Measurements from ENCODE around the gene MAST4.

The MAST4 gene

DNA sequence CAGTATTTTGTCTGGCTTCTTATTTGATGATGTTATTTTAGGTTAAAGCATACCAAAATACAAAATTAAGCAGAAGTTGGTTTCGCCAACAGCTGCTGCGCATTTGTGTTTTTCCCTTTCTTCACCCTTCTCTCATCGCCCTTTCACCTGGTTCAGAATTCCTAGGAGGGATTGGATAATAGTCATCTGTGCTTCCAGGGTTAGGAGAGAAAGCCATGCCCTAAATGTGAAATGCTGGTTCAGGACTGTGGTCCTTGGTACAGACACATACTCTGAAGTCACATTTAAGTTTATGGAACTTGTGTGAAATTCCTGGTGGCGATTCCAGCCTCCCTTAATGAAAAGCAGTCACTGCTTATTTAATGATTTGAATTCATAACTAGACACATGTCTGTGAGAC, 7.7 kb downstream of the MAST4 start:
- Histone ChIP-seq H3K9me3 (ENCODE audit: control insufficient read depth in 2 of 2, low read length in 2 of 2) (no peaks in the 10 kb centered on the region), H3K36me3 (ENCODE audit: control insufficient read depth in 2 of 2, insufficient read depth in 2 of 2, low read length in 2 of 2) (no peaks in the 10 kb centered on the region), H3K27me3 (ENCODE audit: control insufficient read depth in 1 of 2, insufficient read depth in 2 of 2, low read length in 2 of 2) (peaks cover 5 to 6% of the 10 kb centered on the region in 2 donors), H3K4me3 (ENCODE audit: low read length in 2 of 2) (no peak overlapping the region), H3K4me1 (ENCODE audit: control insufficient read depth, insufficient read depth, low read length) (no peaks in the 10 kb centered on the region), H3K9ac (ENCODE audit: low read length in 2 of 2) (no peak overlapping the region), H3K27ac (ENCODE audit: low read length) (no peak overlapping the region)

DNA sequence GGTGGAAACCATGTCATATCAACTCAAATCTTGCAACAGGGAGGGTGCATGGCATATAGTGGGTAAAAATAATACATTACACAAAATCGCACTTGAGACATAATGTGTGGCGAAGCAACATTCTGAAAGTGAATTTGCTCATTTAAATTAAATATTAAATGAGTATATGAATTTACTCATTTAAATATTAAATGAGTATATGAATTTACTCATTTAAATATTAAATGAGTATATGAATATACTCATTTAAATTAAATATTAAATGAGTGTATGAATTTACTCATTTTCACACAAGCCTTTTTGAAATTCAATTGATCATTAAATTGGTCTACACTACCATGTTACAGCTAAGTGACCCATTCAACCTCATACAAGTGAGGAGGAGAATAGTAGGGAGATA, 10.5 kb downstream of the MAST4 start:
- H3K36me3 ChIP-seq (ENCODE audit: control insufficient read depth in 2 of 2, insufficient read depth in 2 of 2, low read length in 2 of 2): no peaks in the 10 kb centered on the region
- H3K4me3 ChIP-seq (ENCODE audit: low read length in 2 of 2): no peak overlapping the region
- H3K9me3 ChIP-seq (ENCODE audit: control insufficient read depth in 2 of 2, low read length in 2 of 2): no peaks in the 10 kb centered on the region
- peaks cover 0 to 3% of the 10 kb centered on the region in 2 donors for H3K27me3 ChIP-seq (ENCODE audit: control insufficient read depth in 1 of 2, insufficient read depth in 2 of 2, low read length in 2 of 2)
- H3K9ac ChIP-seq (ENCODE audit: low read length in 2 of 2): no peak overlapping the region
- no peaks in the 10 kb centered on the region for H3K4me1 ChIP-seq (ENCODE audit: control insufficient read depth, insufficient read depth, low read length)
- no peak overlapping the region for H3K27ac ChIP-seq (ENCODE audit: low read length)

GRCh38 chr5:66608501-66608900, 12.3 kb downstream of the MAST4 start:
- Histone ChIP-seq H3K36me3 (ENCODE audit: control insufficient read depth in 2 of 2, insufficient read depth in 2 of 2, low read length in 2 of 2) (no peaks in the 10 kb centered on the region), H3K9me3 (ENCODE audit: control insufficient read depth in 2 of 2, low read length in 2 of 2) (no peaks in the 10 kb centered on the region), H3K9ac (ENCODE audit: low read length in 2 of 2) (no peak overlapping the region), H3K4me3 (ENCODE audit: low read length in 2 of 2) (no peak overlapping the region), H3K27me3 (ENCODE audit: control insufficient read depth in 1 of 2, insufficient read depth in 2 of 2, low read length in 2 of 2) (no peaks in the 10 kb centered on the region), H3K27ac (ENCODE audit: low read length) (no peak overlapping the region), H3K4me1 (ENCODE audit: control insufficient read depth, insufficient read depth, low read length) (no peaks in the 10 kb centered on the region)

GRCh38 chr5:66609615-66610014, 13.4 kb downstream of the MAST4 start:
- H3K36me3 ChIP-seq (ENCODE audit: control insufficient read depth in 2 of 2, insufficient read depth in 2 of 2, low read length in 2 of 2): no peaks in the 10 kb centered on the region
- no peaks in the 10 kb centered on the region for H3K4me1 ChIP-seq (ENCODE audit: control insufficient read depth, insufficient read depth, low read length)
- H3K9me3 ChIP-seq (ENCODE audit: control insufficient read depth in 2 of 2, low read length in 2 of 2): no peaks in the 10 kb centered on the region
- no peak overlapping the region for H3K4me3 ChIP-seq (ENCODE audit: low read length in 2 of 2)
- no peak overlapping the region for H3K9ac ChIP-seq (ENCODE audit: low read length in 2 of 2)
- H3K27me3 ChIP-seq (ENCODE audit: control insufficient read depth in 1 of 2, insufficient read depth in 2 of 2, low read length in 2 of 2): no peaks in the 10 kb centered on the region
- H3K27ac ChIP-seq (ENCODE audit: low read length): no peak overlapping the region

- Histone ChIP-seq H3K9me3 (ENCODE audit: control insufficient read depth in 2 of 2, low read length in 2 of 2) (no peaks in the 10 kb centered on the region), H3K36me3 (ENCODE audit: control insufficient read depth in 2 of 2, insufficient read depth in 2 of 2, low read length in 2 of 2) (no peaks in the 10 kb centered on the region), H3K27ac (ENCODE audit: low read length) (no peak overlapping the region), H3K27me3 (ENCODE audit: control insufficient read depth in 1 of 2, insufficient read depth in 2 of 2, low read length in 2 of 2) (no peaks in the 10 kb centered on the region), H3K4me3 (ENCODE audit: low read length in 2 of 2) (no peak overlapping the region), H3K9ac (ENCODE audit: low read length in 2 of 2) (no peak overlapping the region), H3K4me1 (ENCODE audit: control insufficient read depth, insufficient read depth, low read length) (no peaks in the 10 kb centered on the region)
Measured at GRCh38 chr5:66612226-66612625, 16.0 kb downstream of the MAST4 start.

- Histone ChIP-seq H3K9ac (ENCODE audit: low read length in 2 of 2) (no peak overlapping the region), H3K27me3 (ENCODE audit: control insufficient read depth in 1 of 2, insufficient read depth in 2 of 2, low read length in 2 of 2) (no peaks in the 10 kb centered on the region), H3K9me3 (ENCODE audit: control insufficient read depth in 2 of 2, low read length in 2 of 2) (no peaks in the 10 kb centered on the region), H3K27ac (ENCODE audit: low read length) (no peak overlapping the region), H3K4me1 (ENCODE audit: control insufficient read depth, insufficient read depth, low read length) (no peaks in the 10 kb centered on the region), H3K36me3 (ENCODE audit: control insufficient read depth in 2 of 2, insufficient read depth in 2 of 2, low read length in 2 of 2) (no peaks in the 10 kb centered on the region), H3K4me3 (ENCODE audit: low read length in 2 of 2) (no peak overlapping the region)
Measured at GRCh38 chr5:66615136-66615535, 18.9 kb downstream of the MAST4 start.

DNA sequence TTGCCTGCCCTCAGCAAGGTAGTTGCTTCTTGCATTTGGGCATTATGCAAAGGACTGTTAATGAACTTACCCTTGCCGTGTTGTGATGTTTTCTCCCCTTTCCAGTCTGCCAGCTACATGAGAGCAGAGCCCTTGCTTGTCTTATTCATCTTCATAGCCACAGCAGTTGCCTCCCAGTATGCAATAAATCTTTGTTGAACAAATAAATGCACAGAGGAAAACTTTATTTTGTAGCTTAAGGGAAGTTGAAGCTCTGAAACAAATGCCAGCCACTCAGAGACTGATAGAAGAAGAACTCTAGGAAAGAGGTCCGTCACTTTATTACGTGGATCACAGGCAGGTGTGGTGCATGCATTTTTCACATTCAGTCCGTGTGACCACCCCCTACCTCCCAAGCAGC, 19.7 kb downstream of the MAST4 start:
- H3K9me3 ChIP-seq (ENCODE audit: control insufficient read depth in 2 of 2, low read length in 2 of 2): no peaks in the 10 kb centered on the region
- H3K36me3 ChIP-seq (ENCODE audit: control insufficient read depth in 2 of 2, insufficient read depth in 2 of 2, low read length in 2 of 2): no peaks in the 10 kb centered on the region
- H3K27me3 ChIP-seq (ENCODE audit: control insufficient read depth in 1 of 2, insufficient read depth in 2 of 2, low read length in 2 of 2): no peaks in the 10 kb centered on the region
- H3K4me3 ChIP-seq (ENCODE audit: low read length in 2 of 2): no peak overlapping the region
- H3K4me1 ChIP-seq (ENCODE audit: control insufficient read depth, insufficient read depth, low read length): no peaks in the 10 kb centered on the region
- H3K9ac ChIP-seq (ENCODE audit: low read length in 2 of 2): no peak overlapping the region
- H3K27ac ChIP-seq (ENCODE audit: low read length): no peak overlapping the region

DNA sequence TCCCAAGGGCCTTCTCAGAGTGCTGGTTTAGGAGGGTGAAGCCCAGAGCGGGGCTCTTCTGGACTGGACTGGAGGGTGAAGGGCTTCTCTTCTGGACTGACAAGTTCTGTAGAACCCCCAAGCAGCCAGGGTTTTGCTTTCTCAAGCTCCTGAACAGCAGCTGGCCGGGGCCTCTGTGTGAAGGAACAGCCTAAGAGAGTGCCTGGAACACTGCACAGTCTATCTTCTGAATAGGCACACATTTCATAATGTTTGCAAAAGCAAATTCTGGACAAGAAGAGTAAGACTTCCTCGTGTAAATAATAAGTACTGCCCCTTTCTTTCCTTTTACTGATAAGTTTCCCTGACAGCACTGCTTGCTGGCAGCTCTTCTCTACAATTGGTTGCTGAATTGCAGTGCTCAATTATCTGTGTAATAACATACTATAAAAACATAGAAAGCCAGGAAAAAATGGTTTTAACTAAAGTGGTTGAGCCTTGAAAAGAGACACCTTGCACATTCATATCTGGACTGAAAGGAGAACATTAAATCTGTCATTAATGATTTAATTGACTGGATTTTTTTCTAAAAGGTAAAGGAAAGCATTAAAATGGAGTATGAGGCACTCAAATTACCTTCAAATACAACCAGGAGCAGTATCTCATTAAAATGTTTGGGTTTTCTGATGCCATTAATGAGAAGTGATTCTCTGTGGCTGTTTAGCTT, 20.5 kb downstream of the MAST4 start:
- no peaks in the 10 kb centered on the region for H3K36me3 ChIP-seq (ENCODE audit: control insufficient read depth in 2 of 2, insufficient read depth in 2 of 2, low read length in 2 of 2)
- no peak overlapping the region for H3K27ac ChIP-seq (ENCODE audit: low read length)
- H3K9me3 ChIP-seq (ENCODE audit: control insufficient read depth in 2 of 2, low read length in 2 of 2): no peaks in the 10 kb centered on the region
- H3K4me1 ChIP-seq (ENCODE audit: control insufficient read depth, insufficient read depth, low read length): no peaks in the 10 kb centered on the region
- no peak overlapping the region for H3K9ac ChIP-seq (ENCODE audit: low read length in 2 of 2)
- H3K27me3 ChIP-seq (ENCODE audit: control insufficient read depth in 1 of 2, insufficient read depth in 2 of 2, low read length in 2 of 2): peaks cover 0 to 2% of the 10 kb centered on the region in 2 donors
- no peak overlapping the region for H3K4me3 ChIP-seq (ENCODE audit: low read length in 2 of 2)

- Histone ChIP-seq H3K27ac (ENCODE audit: low read length) (no peak overlapping the region), H3K4me1 (ENCODE audit: control insufficient read depth, insufficient read depth, low read length) (no peaks in the 10 kb centered on the region)
Measured at GRCh38 chr5:66617226-66617861, 21.2 kb downstream of the MAST4 start.

DNA sequence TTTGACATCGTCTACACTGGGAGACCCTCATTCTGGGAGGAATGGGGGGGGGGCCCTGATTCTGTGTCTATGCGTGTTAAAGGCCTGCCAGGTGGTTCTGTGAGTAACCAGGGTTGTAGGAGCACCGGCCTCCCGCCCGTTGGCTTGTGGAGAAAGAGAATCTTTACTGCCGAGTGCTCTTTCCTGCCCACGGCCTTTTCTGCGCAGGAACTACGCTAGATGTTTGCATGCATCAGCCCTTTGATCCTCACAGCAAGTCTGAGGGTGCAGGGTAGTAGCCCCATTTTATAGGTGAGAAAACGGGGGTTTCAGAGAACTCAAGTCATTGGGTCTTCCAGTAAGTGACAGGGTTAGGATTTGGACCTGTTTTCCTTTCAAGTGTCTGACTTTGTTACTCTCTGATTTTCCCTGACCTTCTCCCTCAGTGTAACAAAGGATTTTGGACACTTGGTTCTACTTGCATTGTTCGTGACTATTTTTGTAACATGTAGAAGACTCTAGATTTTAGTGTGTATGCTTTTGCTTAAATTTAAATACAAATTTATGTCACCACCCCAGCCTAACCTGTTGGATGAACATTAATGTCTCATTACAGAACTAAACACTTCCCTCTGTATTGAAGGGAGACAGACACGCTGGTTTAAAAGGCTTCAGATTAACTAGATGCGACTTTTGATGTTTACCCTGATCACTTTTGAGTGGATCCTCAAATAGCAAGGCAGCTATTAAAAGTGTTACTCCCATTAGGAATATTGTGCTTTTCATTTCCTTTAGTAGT, 22.0 kb downstream of the MAST4 start:
- H3K27ac ChIP-seq (ENCODE audit: low read length): no peak overlapping the region
- no peaks in the 10 kb centered on the region for H3K4me1 ChIP-seq (ENCODE audit: control insufficient read depth, insufficient read depth, low read length)
- no peak overlapping the region for H3K4me3 ChIP-seq (ENCODE audit: low read length in 2 of 2)
- H3K27me3 ChIP-seq (ENCODE audit: control insufficient read depth in 1 of 2, insufficient read depth in 2 of 2, low read length in 2 of 2): peaks cover 0 to 2% of the 10 kb centered on the region in 2 donors
- H3K9me3 ChIP-seq (ENCODE audit: control insufficient read depth in 2 of 2, low read length in 2 of 2): no peaks in the 10 kb centered on the region
- no peaks in the 10 kb centered on the region for H3K36me3 ChIP-seq (ENCODE audit: control insufficient read depth in 2 of 2, insufficient read depth in 2 of 2, low read length in 2 of 2)
- no peak overlapping the region for H3K9ac ChIP-seq (ENCODE audit: low read length in 2 of 2)

More at GRCh38 chr5:66617226-66617861, 21.2 kb downstream of the MAST4 start:
- peaks cover 0 to 2% of the 10 kb centered on the region in 2 donors for H3K27me3 ChIP-seq (ENCODE audit: control insufficient read depth in 1 of 2, insufficient read depth in 2 of 2, low read length in 2 of 2)
- H3K4me3 ChIP-seq (ENCODE audit: low read length in 2 of 2): no peak overlapping the region
- H3K9me3 ChIP-seq (ENCODE audit: control insufficient read depth in 2 of 2, low read length in 2 of 2): no peaks in the 10 kb centered on the region
- no peaks in the 10 kb centered on the region for H3K36me3 ChIP-seq (ENCODE audit: control insufficient read depth in 2 of 2, insufficient read depth in 2 of 2, low read length in 2 of 2)
- H3K9ac ChIP-seq (ENCODE audit: low read length in 2 of 2): no peak overlapping the region

Data from stomach smooth muscle (tissue), 2 donors.